Caco-2 (cell line): Measurements from ENCODE around the gene CACNA1G. TPM values are rescaled to one million over a fixed set of nuclear protein-coding genes. Genes with fewer than 3 reads are reported as not detected.

Source experiments
- BruUV-seq: library from RNA; stranded (reverse); fragments of 400-500 nt; replicated peaks from 2 replicates; lab custom pipeline; 2021; lab: Mats Ljungman, UMichigan
- CTCF ChIA-PET: fragments of 300-600 bp; sonication (Branson Sonifier 250); formaldehyde crosslinking; loops from one replicate; lab custom pipeline; 2022; ENCODE audit warnings: antibody characterized with exemption; lab: Charles Lee
- POLR2A ChIA-PET: fragments of 300-600 bp; sonication (Branson Sonifier 250); formaldehyde crosslinking; loops from one replicate; lab custom pipeline; 2022; ENCODE audit warnings: antibody characterized with exemption; lab: Charles Lee
- DNase-seq, 2 experiments: peaks; one replicate each; pipeline versions ENCODE4 v3.0.0 to v3.0.0-alpha.2; 2020 to 2022
- H3K27me3 ChIP-seq: replicated peaks from 2 replicates; pipeline ENCODE4 v1.6.0; 2011; ENCODE audit warnings: low read length; ENCODE audit not compliant: control insufficient read depth, insufficient read depth
- H3K36me3 ChIP-seq: 2 replicates; pipeline ENCODE4 v1.5.1; 2011; ENCODE audit warnings: low read length; ENCODE audit not compliant: control insufficient read depth, insufficient read depth
- H3K4me1 ChIP-seq: fragments of 250-450 bp; sonication (Bioruptor Pico); 2 replicates; pipeline ENCODE4 v1.5.1; 2020; ENCODE audit warnings: mild to moderate bottlenecking
- H3K4me3 ChIP-seq: 2 replicates; pipeline ENCODE4 v1.5.1; 2011; ENCODE audit warnings: low read depth, mild to moderate bottlenecking, control low read depth, low read length
- H3K9me3 ChIP-seq: fragments of 250-450 bp; sonication (Bioruptor Pico); 2 replicates; pipeline ENCODE4 v1.5.1; 2020; ENCODE audit warnings: mild to moderate bottlenecking, moderate library complexity
- H3K27ac Mint-ChIP-seq: one replicate; pipeline ENCODE4 v1.8.0; 2022; ENCODE audit warnings: mixed read lengths; ENCODE audit not compliant: unreplicated experiment
- H3K27me3 Mint-ChIP-seq: one replicate; pipeline ENCODE4 v1.8.0; 2022; ENCODE audit warnings: mixed read lengths; ENCODE audit not compliant: insufficient read depth, unreplicated experiment
- H3K36me3 Mint-ChIP-seq: one replicate; pipeline ENCODE4 v1.8.0; 2022; ENCODE audit warnings: mild to moderate bottlenecking, mixed read lengths; ENCODE audit not compliant: insufficient read depth, unreplicated experiment
- H3K4me1 Mint-ChIP-seq: one replicate; pipeline ENCODE4 v1.8.0; 2022; ENCODE audit warnings: low read depth, mixed read lengths; ENCODE audit not compliant: unreplicated experiment
- H3K4me3 Mint-ChIP-seq: one replicate; pipeline ENCODE4 v1.8.0; 2022; ENCODE audit warnings: mild to moderate bottlenecking, moderate library complexity, mixed read lengths; ENCODE audit not compliant: unreplicated experiment
- H3K9me3 Mint-ChIP-seq: one replicate; pipeline ENCODE4 v1.8.0; 2022; ENCODE audit warnings: mixed read lengths; ENCODE audit not compliant: unreplicated experiment
- CTCF ChIP-seq, 2 experiments: fragments of 200-600 bp in 1 of 2; IDR thresholded peaks; 1 replicate in 1 of 2; 2 replicates in 1 of 2; pipeline versions ENCODE4 v1.5.1 to v1.8.0; 2011 to 2022; ENCODE audit warnings: antibody characterized with exemption in 1 of 2, control low read depth in 1 of 2, inconsistent platforms in 1 of 2, low read depth in 1 of 2, low read length in 1 of 2, mild to moderate bottlenecking in 1 of 2, moderate library complexity in 1 of 2; ENCODE audit not compliant: insufficient read depth in 1 of 2, severe bottlenecking in 1 of 2, unreplicated experiment in 1 of 2
- intact Hi-C: fragments of 100-400 bp; cut with micrococcal nuclease; formaldehyde crosslinking; loops from one replicate; pipeline ENCODE4 v1.10.0; 2022; ENCODE audit not compliant: unreplicated experiment
- total RNA-seq: library from RNA; stranded (reverse); gene quantifications from 2 replicates; pipeline ENCODE4 v1.2.3, GENCODE V29; 2022

CACNA1G gene
- total RNA-seq, 1 experiment from 2014 or later = 1.4 TPM

GRCh38 chr17:50596191-50597037 is 35.9 kb downstream of the CACNA1G start:
- no peaks in the 10 kb centered on the region for H3K4me1 Mint-ChIP-seq
- POLR2A ChIA-PET = no interaction called here

DNA sequence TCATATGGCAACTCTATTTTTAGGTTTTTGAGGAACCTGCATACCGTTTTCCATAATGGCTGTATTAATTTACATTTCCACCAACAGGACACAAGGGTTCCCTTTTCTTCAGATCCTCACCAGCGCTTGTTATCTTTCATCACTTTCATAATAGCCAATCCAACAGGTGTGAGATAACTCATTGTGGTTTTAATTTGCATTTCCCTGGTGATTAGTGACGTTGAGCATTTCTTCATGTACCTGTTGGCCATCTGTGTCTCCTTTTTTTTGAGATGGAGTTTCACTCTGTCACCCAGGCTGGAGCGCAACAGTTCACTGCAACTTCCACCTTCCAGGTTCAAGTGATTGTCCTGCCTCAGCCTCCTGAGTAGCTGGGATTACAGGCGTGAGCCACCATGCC is 38.0 kb downstream of the CACNA1G start:
- Histone ChIP-seq H3K9me3 (no peaks in the 10 kb centered on the region), H3K27me3 (no peaks in the 10 kb centered on the region), H3K36me3 (no peaks in the 10 kb centered on the region), H3K4me1 (no peaks in the 10 kb centered on the region), H3K4me3 (no peak overlapping the region)
- Mint-ChIP-seq H3K4me1 (peaks cover 5% of the 10 kb centered on the region), H3K27me3 (peaks cover 6% of the 10 kb centered on the region), H3K27ac (no peak overlapping the region), H3K4me3 (no peak overlapping the region), H3K36me3 (peaks cover 5% of the 10 kb centered on the region), H3K9me3 (no peaks in the 10 kb centered on the region)
- no peak for DNase-seq
- no TSS peak for BruUV-seq
- POLR2A ChIA-PET = no interaction called here
- no peak for TF ChIP-seq CTCF (IDR thresholded peaks at IDR 0.05; ENCODE audit: insufficient read depth in 1 of 2, low read depth in 1 of 2, low read length in 1 of 2, severe bottlenecking in 1 of 2, unreplicated experiment in 1 of 2)
- CTCF ChIA-PET = interaction anchor here (0.6 to 1.9 kb wide), 3 partner anchors 27 to 67 kb away, joined by 3 to 14 read pairs (median 4); no protein-coding TSS in a partner anchor
- intact Hi-C loops = no loop called here

More at GRCh38 chr17:50596191-50597037, 35.9 kb downstream of the CACNA1G start:
- H3K4me3 Mint-ChIP-seq = no peak overlapping the region
- intact Hi-C loops = no loop called here
- peak; percentile 52 to 68 for TF ChIP-seq CTCF (IDR thresholded peaks at IDR 0.05; ENCODE audit: insufficient read depth in 1 of 2, low read depth in 1 of 2, low read length in 1 of 2, severe bottlenecking in 1 of 2, unreplicated experiment in 1 of 2)
- H3K36me3 Mint-ChIP-seq = no peaks in the 10 kb centered on the region
- H3K27me3 ChIP-seq = no peaks in the 10 kb centered on the region
- DNase-seq = peak in 1 of 2 experiments; percentile 57
- CTCF ChIA-PET = interaction anchor here (0.6 to 1.0 kb wide), 3 partner anchors 29 to 232 kb away, joined by 3 to 6 read pairs (median 6); no protein-coding TSS in a partner anchor
- H3K4me1 ChIP-seq = no peaks in the 10 kb centered on the region
- no TSS peak for BruUV-seq
- no peaks in the 10 kb centered on the region for H3K36me3 ChIP-seq
- no peaks in the 10 kb centered on the region for H3K27me3 Mint-ChIP-seq
- no peaks in the 10 kb centered on the region for H3K9me3 ChIP-seq
- H3K4me3 ChIP-seq = no peak overlapping the region
- H3K9me3 Mint-ChIP-seq = no peaks in the 10 kb centered on the region
- no peak overlapping the region for H3K27ac Mint-ChIP-seq

- intact Hi-C loops = no loop called here
- no TSS peak for BruUV-seq
- no peaks in the 10 kb centered on the region for H3K36me3 ChIP-seq
- H3K27me3 ChIP-seq = no peaks in the 10 kb centered on the region
- no peak for TF ChIP-seq CTCF (IDR thresholded peaks at IDR 0.05; ENCODE audit: insufficient read depth in 1 of 2, low read depth in 1 of 2, low read length in 1 of 2, severe bottlenecking in 1 of 2, unreplicated experiment in 1 of 2)
- peaks cover 7% of the 10 kb centered on the region for H3K4me1 Mint-ChIP-seq
- H3K9me3 Mint-ChIP-seq = no peaks in the 10 kb centered on the region
- no peak overlapping the region for H3K27ac Mint-ChIP-seq
- no peak overlapping the region for H3K4me3 Mint-ChIP-seq
- H3K27me3 Mint-ChIP-seq = peaks cover 6% of the 10 kb centered on the region
- no peak for DNase-seq
- no peaks in the 10 kb centered on the region for H3K4me1 ChIP-seq
- CTCF ChIA-PET = interaction anchor here (0.6 to 1.9 kb wide), 3 partner anchors 26 to 82 kb away, joined by 3 to 14 read pairs (median 3); no protein-coding TSS in a partner anchor
- peaks cover 6% of the 10 kb centered on the region for H3K36me3 Mint-ChIP-seq
- no peaks in the 10 kb centered on the region for H3K9me3 ChIP-seq
- POLR2A ChIA-PET = no interaction called here
- no peak overlapping the region for H3K4me3 ChIP-seq
Observed at GRCh38 chr17:50599606-50600005, 39.1 kb downstream of the CACNA1G start.
